ENCODE data around the gene DOCK8. TPM values are rescaled to one million over a fixed set of nuclear protein-coding genes. Genes with fewer than 3 reads are reported as not detected.
A peak's percentile ranks its signal among the peaks of the same experiment; 100 is the strongest.

DOCK8 gene
- total RNA-seq, 1 donor from 2014 or later = 5.2 TPM

DNA sequence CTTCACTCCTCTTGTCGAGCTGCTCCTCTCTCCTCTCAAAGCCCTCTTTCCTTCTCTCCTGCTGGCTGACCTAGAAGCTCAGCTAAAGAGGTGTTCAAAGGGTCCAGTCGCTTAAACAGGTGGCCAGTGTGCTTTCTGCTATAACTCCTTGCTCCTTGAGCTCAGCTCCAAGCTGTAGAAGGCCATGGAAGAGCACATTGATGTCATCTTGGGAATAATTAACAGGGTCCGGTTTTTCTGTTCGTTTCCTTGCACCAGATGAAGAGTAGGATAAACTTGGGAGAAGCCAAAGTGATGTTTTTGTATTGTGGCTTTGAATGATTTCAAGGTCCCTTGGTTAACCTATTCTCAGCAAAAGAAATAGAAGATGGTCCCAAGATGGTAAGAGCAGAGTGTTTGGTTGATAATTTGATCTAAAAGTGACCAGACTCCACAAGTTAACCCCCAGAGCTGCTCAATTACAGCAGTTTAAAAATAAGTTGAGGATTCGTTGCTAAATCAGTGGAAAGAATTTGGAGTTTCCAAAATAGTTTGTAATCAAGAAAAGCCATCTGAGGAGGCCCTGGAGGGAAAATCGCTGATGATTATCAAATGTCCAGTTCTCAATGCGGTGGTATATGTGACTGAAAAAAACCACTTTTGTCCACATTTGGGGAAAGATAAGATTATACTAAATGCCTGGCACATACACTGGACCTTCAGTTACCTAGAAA lies 148.1 kb downstream of the DOCK8 start:
- DNase-seq (ENCODE audit: low read depth in 2 of 2) = no peak

DNA sequence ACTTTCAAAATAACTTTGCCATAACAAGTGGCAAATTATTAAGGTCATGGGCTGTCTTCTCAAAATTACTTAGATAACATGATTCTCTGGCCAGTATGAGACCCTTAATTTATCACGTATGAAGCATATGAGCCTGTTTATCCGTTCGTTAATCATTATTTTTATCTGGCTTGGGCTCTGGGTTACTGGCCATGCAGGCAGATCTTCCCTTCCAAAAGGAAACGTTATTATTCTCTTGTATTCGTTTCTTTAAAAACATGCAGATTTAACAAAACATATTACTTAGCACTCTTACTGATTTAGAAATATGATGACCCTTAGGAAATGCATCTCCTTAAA lies 148.6 kb downstream of the DOCK8 start:
- no peak for DNase-seq (ENCODE audit: low read depth in 2 of 2)

DNA sequence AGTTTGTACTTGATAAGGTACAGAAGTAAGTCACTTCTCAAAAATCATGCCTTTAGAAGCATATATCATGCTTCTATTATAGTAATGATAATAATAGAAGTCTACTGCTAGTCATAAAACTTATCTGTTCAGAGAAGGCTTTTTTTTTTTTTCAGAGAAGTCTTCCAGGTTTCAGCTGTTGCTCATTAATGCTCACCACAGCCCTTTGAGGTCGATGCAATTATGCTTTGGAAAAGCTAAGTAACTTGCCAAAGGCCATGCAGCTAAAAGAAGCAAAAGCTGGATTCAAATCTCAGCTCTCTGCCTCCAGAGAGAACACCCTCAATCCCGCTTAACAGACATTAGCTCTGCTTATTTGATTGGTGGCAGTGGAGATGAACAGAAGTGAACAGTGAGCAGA lies 150.8 kb downstream of the DOCK8 start:
- no peak for DNase-seq (ENCODE audit: low read depth in 2 of 2)

DNA sequence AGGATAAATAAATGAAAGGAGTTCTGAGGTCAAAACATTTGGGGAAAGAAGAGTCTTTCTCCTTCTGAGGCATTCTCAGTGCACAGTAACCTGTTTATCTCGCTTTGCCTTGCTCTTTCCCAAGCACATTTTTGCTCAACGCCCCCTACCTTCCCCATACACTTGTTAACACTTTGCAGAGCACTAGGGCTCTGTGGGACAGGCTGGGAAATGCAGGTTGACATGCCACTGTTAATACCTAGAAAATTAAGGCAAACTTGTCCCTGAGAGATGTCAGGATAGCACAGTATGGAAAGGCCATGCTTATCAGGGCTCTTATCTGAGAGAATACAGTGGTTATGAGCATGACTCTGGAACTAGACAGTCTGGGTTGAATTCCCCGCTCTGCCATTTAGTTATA lies 152.0 kb downstream of the DOCK8 start:
- no peak for DNase-seq (ENCODE audit: low read depth in 2 of 2)

DNA sequence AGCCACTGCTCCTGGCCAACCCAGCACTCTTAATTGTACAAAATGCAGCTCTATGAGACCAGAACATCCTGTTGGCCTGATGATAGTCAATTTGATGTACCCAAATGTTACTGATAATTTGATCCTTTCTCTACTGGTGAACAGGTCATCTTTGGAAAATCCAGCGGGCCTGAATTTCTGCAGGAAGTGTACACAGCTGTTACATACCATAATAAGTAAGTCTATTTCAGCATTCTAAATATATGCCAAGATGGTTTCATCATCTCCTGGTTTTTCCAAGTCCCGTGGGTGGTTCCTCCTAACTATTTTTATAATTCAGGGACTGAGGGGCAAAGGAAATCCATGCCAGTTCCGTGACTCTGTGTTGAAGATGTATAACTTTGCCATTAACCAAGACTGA lies 155.4 kb downstream of the DOCK8 start:
- DNase-seq (ENCODE audit: low read depth in 2 of 2) = no peak

DNA sequence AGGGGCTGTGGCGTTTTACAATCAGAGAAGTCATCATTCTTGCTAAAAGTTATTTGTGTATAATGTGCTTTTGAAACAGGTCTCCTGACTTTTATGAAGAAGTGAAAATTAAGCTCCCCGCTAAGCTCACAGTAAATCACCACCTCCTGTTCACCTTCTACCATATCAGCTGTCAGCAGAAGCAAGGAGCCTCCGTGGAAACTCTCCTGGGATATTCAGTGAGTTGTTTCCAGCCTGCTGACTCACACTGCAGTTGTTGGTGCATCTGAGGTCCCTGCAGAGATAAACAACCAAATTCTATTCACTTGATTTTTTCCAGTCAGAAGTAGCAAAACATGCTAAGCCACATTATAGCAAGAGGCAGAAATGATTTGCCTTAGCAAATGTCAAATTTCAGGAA lies 156.7 kb downstream of the DOCK8 start:
- no peak for DNase-seq (ENCODE audit: low read depth in 2 of 2)

DNA sequence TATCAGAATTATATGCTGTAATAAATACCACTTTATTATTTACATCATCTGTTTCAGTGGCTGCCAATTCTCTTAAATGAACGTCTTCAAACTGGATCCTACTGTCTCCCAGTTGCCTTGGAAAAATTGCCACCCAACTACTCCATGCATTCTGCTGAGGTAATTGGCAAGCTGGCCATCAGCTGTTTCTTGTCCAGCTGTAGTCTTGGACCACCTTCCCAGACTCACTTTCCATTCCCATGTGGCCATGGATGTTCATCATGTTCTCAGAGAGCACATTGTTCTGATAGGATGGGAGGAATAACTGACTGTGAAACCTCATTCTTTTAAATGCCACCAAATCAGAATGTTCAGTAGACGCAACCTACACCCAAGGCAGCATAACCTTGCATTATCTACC lies 157.5 kb downstream of the DOCK8 start:
- DNase-seq (ENCODE audit: low read depth in 2 of 2) = no peak

DNA sequence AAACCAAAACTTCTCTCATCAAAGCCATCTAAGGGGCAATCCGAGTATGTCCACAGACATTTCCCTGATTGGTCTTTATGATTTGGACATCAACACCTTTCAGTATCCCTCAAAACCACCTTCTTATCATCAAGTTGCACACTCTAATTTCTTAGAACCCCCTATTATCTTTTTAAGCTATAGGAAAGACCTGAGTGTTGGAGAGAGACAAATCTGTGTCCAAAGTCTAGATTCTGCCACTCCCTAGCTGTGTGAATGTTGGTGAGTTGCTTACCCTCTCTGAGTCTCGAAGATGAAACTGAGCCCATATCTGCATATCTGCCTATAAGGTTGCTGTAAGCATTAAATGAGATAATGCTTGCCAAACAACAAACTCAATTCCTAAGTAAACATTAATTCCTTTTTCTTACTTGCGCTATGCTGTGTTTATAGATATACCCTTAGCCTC lies 159.1 kb downstream of the DOCK8 start:
- DNase-seq (ENCODE audit: low read depth in 2 of 2) = no peak

DNA sequence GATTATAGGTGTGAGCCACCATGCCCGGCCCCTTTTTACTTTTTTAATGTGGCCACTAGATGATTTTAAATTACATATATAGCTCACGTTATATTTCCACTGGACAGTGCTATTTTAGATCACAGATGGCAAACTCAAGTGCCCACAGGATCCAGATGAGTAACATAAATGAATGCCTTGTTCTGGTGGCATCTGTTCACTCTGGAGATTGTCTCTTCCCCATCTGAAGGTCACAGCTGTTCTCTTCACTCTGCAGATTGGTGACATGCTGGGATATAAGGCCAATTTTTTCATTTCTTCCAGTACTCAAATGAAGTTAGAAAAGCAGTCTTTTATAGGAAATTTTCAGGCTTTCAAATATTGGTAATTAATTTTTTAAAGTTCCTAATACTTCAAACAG lies 160.1 kb downstream of the DOCK8 start:
- DNase-seq (ENCODE audit: low read depth in 2 of 2) = no peak

DNA sequence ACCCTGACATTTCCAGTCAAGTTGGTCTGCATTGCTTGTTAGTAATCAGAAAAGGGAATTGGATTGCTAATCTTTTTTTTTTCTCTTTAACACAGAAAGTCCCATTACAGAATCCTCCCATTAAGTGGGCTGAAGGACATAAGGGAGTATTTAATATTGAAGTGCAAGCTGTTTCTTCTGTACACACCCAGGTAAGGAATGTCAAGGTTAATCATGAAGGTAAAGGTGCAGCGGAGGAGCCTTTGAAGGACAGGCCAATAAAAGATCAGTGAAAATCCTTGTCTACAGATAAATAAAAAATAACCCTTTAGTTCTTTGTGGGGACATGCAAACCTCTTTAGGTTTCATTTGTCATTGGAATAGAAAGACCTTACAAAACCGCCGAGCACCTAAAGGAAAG lies 161.4 kb downstream of the DOCK8 start:
- DNase-seq (ENCODE audit: low read depth in 2 of 2) = no peak

DNA sequence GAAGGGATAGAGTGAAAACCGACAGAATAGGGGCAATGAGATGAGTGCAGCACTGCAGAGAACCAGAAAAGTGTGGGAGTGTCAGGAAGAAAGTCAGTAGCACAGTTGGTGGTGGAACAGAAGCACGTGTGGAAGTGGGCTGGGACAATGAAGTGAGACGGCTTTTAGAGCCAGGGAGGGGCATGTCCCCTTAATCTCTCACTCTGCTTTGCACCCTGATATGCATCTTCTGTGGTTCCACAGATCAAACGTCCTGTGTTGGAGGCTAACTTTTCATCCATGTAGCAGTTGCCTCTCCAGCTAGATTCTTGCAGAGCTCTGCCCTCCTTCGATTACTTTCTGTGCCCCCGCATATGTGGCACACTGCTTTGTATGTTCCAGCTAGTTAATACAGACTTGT lies 163.6 kb downstream of the DOCK8 start:
- no peak for DNase-seq (ENCODE audit: low read depth in 2 of 2)

DNA sequence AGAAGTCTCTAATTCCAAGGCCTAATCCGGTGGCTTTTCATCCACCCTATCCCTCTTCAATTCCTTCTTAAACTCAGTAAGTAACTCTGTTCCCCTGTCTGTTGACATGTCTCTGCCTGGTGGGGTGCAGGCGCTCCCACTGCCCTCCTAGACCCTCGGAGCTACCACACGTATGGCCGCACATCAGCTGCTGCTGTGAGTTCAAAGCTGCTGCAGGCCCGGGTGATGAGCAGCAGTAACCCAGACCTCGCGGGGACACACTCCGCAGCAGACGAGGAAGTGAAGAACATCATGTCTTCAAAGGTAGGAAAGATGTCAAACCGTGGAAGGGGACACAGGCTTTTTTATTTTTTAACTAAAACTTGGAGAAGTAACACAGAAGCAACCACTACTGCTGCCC lies 167.7 kb downstream of the DOCK8 start:
- no peak for DNase-seq (ENCODE audit: low read depth in 2 of 2)

DNA sequence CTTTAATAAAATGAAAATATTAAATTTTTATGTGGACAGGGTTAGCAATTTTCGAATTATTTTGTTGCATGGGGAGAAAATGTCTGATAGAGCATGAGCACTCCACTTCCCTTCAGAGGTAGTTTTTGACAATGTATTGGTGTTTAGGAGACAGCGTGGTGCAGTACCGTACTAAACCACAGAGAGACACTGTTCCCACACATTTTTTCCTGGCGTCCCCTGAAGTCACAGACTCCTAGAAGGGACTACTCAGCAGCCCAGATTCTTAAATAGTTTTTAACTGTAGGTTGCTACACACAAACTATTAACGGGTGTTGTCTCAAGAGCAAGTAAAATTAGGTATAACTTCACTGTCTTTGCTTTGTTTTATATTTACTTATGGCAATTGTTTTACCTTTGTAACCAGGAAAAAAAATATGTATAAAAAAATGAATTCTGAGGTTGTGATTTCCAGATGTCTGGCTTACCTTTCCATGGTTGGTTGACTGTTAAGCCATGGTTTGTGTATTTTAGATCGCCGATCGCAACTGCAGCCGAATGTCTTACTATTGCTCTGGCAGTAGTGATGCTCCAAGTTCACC lies 171.2 kb downstream of the DOCK8 start:
- peak; percentile 69 to 73 for DNase-seq (ENCODE audit: low read depth in 2 of 2)

DNA sequence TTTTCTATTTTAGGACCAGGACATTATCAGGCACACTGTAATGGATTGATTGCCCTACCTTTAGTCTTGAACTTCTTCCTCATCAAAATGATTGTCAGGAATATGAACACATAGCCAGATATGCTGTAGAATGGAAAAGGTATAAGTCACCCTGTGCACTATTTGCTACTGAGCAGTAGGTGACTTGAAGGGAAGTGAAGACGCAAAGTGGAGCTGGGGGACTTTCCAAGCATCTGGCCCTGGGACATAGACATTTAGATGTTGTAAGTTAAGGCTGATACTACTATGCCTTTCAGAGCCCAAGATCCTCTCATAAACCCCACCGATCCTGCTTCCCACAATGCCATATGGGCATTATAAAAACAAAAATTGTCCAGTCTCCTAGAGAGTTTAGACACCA lies 174.5 kb downstream of the DOCK8 start:
- no peak for DNase-seq (ENCODE audit: low read depth in 2 of 2)

DNA sequence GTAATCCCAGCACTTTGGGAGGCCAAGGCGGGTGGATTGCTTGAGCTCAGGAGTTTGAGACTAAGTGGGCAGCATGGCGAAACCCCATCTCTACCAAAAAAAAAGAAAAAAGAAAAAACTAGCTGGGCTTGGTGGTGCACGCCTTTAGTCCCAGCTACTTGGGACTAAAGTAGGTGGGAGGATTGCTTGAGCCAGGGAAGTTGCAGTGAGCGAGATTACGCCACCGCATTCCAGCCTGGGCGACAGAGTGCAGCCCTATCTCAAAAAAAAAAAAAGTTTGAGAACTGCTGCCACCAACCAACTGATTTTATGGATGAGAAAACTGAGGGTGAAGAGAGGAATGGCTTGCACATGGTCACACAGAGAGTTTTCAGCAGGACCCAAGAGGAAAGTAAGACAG lies 175.1 kb downstream of the DOCK8 start:
- no peak for DNase-seq (ENCODE audit: low read depth in 2 of 2)

DNA sequence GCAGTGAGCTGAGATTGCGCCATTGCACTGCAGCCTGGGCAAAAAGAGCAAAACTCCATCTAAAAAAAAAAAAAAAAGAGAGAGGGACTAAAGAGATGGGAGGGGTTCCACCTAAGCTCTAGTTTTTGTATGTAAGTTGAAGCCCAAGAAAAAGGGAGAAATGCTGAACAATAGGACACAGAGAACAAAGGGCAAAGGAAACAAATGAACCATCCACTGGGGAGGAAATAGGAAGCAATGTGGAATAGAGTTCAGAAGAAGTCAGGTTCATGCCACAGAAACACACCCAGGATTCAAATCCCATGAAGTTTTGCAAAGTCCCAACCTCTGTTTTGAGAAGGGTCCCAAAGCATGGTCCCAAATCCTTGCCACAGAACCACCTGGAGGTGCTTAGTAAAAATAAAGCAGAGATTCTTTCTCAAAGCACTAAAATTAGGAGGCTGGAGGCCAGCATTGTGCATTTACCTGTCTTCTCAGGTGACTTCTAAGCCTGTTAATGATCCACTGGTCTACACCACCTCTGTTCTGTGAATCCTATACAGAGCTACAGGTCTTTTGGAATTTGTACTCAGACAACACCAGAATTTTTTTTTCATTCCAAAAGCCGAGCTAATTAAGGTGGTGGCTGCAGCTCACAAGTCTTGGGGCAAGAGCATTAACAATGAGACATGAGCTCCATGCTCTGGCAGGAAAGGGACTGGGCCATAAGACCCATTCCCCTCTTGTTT lies 177.6 kb downstream of the DOCK8 start:
- peak in 1 of 2 donors; percentile 15 for DNase-seq (ENCODE audit: low read depth in 2 of 2)

DNA sequence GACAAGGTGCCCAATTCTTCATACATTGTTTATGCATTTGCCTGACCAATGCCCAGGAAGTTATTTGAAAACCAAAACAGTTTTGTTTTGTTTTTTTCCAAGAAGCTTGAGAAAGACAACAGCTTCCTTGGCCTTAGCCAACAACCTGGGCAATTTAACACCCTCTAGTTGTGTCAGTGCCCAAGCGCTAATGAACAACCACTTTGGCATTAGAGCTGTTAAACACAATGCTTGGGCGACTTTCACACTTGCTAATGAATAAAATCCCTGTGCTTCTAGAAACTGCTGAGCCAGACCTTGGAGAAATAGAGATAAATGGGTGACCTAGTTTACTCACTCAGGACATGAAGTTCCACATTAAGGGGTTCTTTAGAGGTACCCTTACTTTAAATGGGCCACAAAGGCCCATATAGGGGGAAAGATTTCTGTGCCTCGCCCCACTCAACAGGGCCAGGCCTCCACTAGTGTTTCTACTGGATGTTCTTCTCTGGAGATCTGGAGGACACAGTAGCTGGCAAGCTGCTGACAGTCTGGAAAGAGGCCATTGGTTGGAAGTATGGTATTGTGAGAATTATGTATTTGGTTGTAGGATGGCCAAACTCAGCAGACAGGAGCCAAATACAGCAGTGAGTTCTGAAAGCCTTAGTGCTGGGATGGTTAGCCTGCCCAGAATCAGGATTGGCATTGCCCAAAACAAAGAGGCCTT lies 179.8 kb downstream of the DOCK8 start:
- DNase-seq (ENCODE audit: low read depth in 2 of 2) = no peak

DNA sequence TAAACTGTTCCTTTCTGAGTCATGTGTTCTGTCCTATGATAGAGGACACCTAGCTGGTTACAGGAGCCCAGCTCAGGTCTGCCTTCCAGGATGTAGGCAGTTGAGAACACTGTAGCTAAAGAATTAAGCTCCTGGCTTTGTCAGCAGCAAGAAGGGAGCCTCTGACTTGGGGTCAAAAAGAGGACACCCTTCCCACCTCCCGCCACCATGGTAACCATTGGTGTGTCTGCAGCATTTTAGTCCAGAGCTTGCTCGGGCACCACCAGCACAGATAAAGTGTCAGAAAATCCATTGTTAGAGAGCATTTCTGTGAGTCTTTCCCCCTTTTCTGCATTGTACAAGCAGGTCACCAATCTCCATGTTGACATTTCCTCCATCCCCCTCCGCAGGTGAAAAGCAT lies 181.7 kb downstream of the DOCK8 start:
- DNase-seq (ENCODE audit: low read depth in 2 of 2) = no peak

DNA sequence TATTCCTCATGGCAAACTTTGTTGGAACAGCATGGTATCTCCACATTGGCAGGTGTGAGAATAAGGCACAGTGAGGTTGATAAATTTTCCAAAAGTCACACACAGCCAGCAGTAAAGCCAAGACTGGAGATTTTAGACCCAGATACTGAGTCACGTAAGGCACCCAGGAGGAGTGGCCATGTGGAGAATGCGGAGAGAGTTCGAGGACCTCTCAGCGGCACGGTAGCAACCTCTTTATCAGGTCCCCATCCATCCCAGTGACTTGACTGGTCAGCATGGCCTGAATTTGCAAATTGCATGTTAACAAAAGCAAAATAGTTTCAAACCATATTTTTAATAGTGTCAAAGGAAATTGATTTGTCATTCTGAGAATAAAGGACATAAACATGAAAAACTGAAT lies 183.4 kb downstream of the DOCK8 start:
- DNase-seq (ENCODE audit: low read depth in 2 of 2) = no peak

DNA sequence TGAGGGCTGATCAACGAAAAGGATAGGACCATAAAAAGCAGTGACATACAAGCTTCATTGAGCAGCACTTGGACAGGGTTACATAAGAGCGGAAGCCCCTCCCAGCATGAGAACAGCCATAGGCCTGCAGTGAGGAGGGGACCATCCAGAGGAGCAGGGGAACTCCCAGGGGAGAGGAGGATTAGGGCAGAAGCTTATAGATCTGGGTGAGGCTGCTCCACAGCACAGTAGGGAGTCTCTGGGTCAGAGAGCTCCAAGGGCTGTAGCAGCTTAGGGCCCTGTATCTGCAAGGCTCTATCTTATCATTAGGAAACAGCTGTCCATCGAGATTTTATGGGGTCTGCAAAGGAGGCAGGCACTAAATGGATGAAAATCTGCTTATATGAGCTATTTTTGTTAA lies 186.6 kb downstream of the DOCK8 start:
- DNase-seq (ENCODE audit: low read depth in 2 of 2) = no peak

DNA sequence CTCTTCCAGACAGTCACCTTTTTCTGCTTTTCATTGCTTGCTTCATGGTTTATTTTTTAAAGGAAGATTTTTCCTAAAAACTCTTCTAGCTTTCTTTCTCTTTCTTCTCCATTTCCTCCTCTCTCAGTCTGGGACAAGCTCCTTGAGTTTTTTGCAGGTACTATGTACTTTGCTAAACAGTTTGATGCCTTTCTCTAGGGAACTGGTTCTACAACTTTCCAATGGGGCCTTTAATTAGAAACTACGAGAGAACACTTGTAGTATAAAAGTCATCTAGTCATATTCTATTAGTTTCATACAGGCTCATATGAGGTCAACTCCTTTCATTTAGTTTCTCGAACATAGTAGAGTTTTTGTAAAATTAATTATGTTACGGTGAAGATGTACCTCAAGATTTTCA lies 189.6 kb downstream of the DOCK8 start:
- DNase-seq (ENCODE audit: low read depth in 2 of 2) = no peak

DNA sequence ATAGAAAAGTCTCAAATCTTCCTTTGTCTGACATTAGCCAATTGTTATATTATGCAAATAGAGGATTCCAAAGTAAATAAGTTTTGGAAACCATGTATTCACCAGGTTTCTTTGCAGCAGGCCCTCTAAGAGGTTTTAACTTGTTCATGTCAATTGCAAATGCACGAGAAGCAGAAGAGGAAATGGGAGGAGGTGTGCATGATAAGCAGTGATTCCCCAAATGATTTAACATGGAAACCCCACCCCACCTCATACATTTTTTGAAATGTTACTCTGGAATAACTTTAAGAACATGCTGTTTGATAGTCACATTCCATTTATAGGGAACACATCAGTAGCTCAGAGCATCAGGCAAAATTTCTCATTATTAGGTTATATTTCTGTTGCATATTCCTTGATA lies 190.7 kb downstream of the DOCK8 start:
- no peak for DNase-seq (ENCODE audit: low read depth in 2 of 2)

Data from lung microvascular endothelial cell (primary cell).